Erythroblast (primary cell): ENCODE results near the gene KRT78.

Experiments
- GATA1 ChIP-seq: IDR thresholded peaks from 2 replicates; pipeline ENCODE4 v1.6.1; 2011; ENCODE audit warnings: low read depth, mild to moderate bottlenecking, control low read depth, low read length, moderate library complexity
- POLR2A ChIP-seq: IDR thresholded peaks from 2 replicates; pipeline ENCODE4 v1.6.1; 2011; ENCODE audit warnings: mild to moderate bottlenecking, low read length

DNA sequence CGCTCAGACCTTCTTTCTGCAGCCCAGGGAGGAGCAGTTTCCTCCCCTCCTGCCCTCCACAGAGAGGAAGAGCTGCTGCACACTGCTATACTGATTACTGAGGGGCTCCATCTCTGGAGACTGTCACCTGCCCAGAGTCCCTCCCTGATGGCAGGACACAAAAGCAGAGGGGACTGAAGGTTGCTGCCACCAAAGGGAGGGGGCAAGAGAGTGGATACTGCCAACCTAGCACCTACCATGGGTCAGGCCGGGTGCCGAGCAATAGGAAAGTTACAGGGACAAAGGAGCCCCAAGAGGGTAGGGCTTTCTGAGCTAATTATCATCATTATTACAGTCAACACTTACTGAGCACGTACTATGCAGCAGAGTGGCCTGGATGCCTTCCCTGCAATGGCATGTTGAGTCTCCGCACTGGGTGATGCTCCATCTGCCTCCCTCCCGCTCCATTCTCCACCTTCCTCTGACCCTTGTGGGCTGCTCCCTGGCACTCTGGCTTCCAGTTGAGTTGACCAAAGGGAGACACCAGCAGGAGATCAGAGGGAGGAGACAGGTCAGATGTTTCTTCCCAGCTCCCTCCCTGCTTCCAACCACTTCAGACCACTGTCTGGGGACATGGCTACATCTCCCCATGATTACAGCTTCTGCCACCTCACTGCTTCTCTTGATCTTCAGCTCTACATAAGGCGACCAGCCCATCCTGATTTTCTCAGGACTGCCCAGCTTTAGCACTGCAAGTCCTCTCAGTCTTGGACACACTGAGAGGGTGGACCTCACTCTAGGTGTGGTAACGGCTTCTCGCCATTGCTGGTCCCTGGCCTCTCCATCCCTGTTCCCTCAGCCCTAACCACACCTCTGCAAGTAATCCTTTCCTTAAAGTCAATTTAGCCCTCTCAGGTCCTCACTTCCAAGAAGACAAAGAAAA, 12.0 kb downstream of the KRT78 start:
- TF ChIP-seq POLR2A (no peak), GATA1 (no peak)
